Daoy (cell line): Measurements from ENCODE around the gene IRF7. TPM values are rescaled to one million over a fixed set of nuclear protein-coding genes. Genes with fewer than 3 reads are reported as not detected.
A peak's percentile ranks its signal among the peaks of the same experiment; 100 is the strongest.

Source experiments
- DNase-seq: peaks from one replicate; pipeline ENCODE4 v3.0.0-alpha.2; 2015; ENCODE audit warnings: low read depth
- total RNA-seq: library from RNA; depleted of rRNA; stranded (reverse); fragments of >200 nt; shearing (Covaris generic); gene quantifications from 2 replicates; pipeline ENCODE4 v1.2.3, GENCODE V29; 2014

IRF7 gene
- total RNA-seq, 1 experiment from 2014 or later: 14.5 TPM

- no peak for DNase-seq
These were observed 5.4 kb upstream of the IRF7 start for GRCh38 chr11:620935-621814.

GRCh38 chr11:620201-620600 lies 4.5 kb upstream of the IRF7 start:
- DNase-seq: no peak

DNA sequence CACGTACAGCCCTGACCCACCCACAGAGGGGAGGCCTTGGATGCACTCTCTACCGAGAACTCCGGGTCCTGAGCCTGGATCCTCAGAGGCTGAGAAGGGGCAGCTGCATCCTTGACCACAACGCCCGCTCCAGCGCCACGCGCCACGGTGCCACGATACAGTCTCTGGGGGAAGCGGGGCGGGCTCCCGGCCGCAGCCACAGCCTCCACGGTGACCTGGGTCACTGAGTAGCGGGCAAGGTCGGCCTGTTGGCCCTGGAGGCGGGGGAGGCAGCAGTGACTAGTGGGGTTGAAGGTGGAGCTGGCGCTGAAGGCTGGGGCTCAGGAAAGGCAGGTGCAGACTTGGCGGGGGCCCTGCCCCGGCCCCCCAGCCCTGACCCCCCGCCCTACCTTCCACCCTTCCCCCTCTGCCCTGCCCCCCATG lies 3.9 kb upstream of the IRF7 start:
- DNase-seq: no peak

- DNase-seq: no peak
These were observed 3.3 kb upstream of the IRF7 start for GRCh38 chr11:618856-619627.

- no peak for DNase-seq
These were observed 2.3 kb upstream of the IRF7 start for GRCh38 chr11:617912-618682.

DNA sequence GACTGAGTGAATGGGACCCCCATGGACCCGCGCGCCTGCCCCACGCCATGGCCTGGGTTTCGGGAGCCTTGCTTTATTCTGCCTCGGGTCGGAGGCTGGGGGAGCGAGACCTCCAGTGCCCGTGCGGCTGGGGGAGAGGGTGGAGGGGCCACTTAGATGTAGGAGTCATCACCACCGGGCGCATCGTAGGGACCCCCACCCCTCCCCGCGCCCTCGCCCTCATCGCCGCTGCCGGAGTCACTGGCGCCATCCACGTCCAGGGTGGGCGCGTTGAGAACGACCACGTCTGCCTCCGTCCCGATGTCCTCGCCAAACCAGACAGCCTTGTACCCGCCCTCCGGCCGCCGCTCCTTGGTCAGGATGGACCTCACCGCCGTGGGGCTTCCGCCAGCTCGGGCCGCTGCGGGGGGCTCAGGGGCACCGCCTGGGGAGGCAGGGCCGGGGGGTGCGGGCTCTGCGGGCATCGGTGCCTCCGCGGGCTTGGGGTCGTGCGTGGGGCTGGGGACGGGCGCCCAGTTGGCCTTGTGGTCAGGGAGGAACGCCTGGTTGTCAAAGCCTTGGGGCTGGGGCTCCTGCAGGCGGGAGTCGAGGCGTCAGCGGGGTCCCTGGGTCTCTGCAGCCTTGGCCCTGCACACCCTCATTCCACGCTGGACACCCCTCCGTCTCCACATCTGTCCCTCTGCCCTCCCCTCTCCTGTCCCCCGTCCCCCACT lies 1.6 kb upstream of the IRF7 start:
- DNase-seq: no peak

- no peak for DNase-seq
These were observed 809 bp upstream of the IRF7 start for GRCh38 chr11:616320-617198.

- peak; percentile 52 for DNase-seq
These were observed 887 bp downstream of the IRF7 start for GRCh38 chr11:614623-615503.

DNA sequence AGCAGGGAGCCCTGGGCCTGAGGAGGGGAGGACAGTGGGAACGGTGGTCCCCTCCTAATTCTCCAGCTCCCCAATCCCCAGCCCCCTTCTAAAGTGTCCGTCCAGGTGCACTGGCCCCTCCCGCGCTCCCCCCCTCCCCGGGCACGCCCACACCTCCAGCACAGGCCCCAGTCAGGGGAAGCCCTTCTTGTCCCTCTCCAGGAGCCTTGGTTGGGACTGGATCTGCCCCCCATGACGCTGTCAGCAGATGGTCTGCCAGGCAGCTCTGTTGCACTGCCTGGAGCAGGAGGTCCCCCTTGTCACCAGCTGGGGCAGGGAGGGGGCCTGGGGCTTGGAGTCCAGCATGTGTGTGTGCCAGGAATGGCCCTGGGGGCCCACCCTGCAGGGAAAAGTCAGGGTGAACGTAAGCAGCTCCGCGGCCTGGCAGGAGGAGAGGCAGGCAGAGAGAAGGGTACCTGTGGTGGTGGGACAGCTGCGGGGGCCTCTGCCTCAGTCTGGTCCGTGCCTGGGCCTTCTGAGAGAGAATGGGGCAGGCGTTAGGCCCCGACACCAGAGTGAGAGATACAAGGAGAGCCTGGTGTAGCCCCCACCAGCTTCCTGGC lies 1.6 kb downstream of the IRF7 start:
- no peak for DNase-seq

- peak; percentile 50 for DNase-seq
These were observed 2.3 kb downstream of the IRF7 start for GRCh38 chr11:613369-613968.

- DNase-seq: no peak
These were observed 2.8 kb downstream of the IRF7 start for GRCh38 chr11:612961-613300.

DNA sequence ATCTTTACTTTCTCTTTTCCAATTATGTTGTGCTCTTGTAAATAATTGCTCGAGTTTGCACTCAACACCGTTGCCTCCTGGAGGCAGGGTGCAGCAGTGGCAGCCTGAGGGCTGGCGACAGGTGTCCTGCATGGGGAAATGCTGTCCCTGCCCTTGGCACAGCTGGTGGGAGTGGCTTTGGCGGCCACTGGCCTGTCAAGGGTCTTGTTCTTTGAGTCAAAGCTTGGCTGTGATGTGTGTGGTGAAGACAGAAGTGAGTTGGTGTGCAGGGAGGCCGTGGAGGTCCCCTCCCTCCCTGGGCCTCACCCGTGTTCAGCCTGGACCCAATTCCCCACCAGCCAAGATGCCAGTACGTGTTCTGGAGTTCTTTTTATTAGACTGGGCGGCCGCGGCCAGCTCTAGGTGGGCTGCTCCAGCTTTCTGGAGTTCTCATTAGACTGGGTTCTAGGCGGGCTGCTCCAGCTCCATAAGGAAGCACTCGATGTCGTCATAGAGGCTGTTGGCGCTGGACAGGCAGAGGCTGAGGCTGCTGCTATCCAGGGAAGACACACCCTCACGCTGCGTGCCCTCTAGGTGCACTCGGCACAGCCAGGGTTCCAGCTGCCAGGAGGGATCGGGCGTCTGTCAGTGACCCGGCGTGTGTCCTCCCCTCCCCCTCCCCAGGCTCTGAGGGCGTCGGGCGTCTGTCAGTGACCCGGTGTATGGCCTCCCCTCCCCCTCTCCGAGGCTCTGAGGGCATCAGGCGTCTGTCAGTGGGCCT lies 3.4 kb downstream of the IRF7 start:
- DNase-seq: no peak

GRCh38 chr11:611001-611996 lies 4.5 kb downstream of the IRF7 start:
- DNase-seq: no peak

- no peak for DNase-seq
These were observed 5.5 kb downstream of the IRF7 start for GRCh38 chr11:610146-610801.

DNA sequence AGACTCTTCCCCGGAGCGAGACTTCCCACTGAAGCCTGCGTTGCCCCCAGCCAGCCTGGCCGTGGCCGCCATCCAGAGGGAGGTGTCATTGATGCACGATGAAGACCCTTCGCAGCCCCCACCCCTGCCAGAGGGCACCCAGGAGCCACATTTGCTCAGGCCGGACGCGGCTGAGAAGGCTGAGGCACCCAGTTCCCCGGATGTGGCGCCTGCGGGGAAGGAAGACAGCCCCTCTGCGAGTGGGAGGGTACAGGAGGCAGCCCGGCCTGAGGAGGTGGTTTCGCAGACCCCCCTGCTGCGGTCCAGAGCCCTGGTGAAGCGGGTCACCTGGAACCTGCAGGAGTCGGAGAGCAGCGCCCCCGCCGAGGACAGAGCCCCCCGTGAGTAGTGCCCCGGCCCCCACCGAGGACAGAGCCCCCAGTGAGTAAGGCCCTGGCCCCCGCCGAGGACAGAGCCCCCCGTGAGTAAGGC lies 6.4 kb downstream of the IRF7 start:
- DNase-seq: no peak

GRCh38 chr11:608791-609251 lies 6.9 kb downstream of the IRF7 start:
- DNase-seq: no peak
